Neural cell (in vitro differentiated cells): Measurements from ENCODE around the gene COL13A1. TPM values are rescaled to one million over a fixed set of nuclear protein-coding genes. Genes with fewer than 3 reads are reported as not detected.

Source experiments
- H2AFZ ChIP-seq: fragments of 200-600, 300-800 bp; sonication (generic), shearing (Covaris generic); 2 replicates; pipeline ENCODE4 v1.6.0; 2014; ENCODE audit warnings: low read depth, mild to moderate bottlenecking, antibody characterized with exemption, low read length, moderate library complexity
- H3F3A ChIP-seq: fragments of 200-600 bp; shearing (Covaris generic); 2 replicates; pipeline ENCODE4 v1.6.1; 2016; ENCODE audit warnings: mild to moderate bottlenecking, moderate library complexity, mixed read lengths, antibody characterized with exemption, low read length; ENCODE audit not compliant: insufficient read depth, poor library complexity, severe bottlenecking
- H3K27ac ChIP-seq: fragments of 200-600, 300-800 bp; sonication (generic), shearing (Covaris generic); 2 replicates; pipeline ENCODE4 v1.5.1; 2014; ENCODE audit warnings: mild to moderate bottlenecking, low read length, moderate library complexity
- H3K27me3 ChIP-seq: fragments of 300-800, 200-600 bp; sonication (generic), shearing (Covaris generic); 2 replicates; pipeline ENCODE4 v1.6.0; 2014; ENCODE audit warnings: mild to moderate bottlenecking, low read depth, low read length, moderate library complexity; ENCODE audit not compliant: insufficient read depth
- H3K36me3 ChIP-seq: fragments of 300-800, 200-600 bp; sonication (generic), shearing (Covaris generic); 2 replicates; pipeline ENCODE4 v1.5.1; 2014; ENCODE audit warnings: mild to moderate bottlenecking, antibody characterized with exemption, low read length, moderate library complexity; ENCODE audit not compliant: insufficient read depth
- H3K4me2 ChIP-seq: fragments of 300-800, 200-600 bp; sonication (generic), shearing (Covaris generic); 2 replicates; pipeline ENCODE4 v1.6.0; 2014; ENCODE audit warnings: mild to moderate bottlenecking, low read length
- H3K4me3 ChIP-seq: fragments of 300-800, 200-600 bp; sonication (generic), shearing (Covaris generic); 2 replicates; pipeline ENCODE4 v1.5.1; 2014; ENCODE audit warnings: mild to moderate bottlenecking, low read length, moderate library complexity
- H3K79me2 ChIP-seq: fragments of 200-600 bp; shearing (Covaris generic); replicated peaks from 2 replicates; pipeline ENCODE4 v1.6.0; 2014; ENCODE audit warnings: mild to moderate bottlenecking, low read length, moderate library complexity; ENCODE audit not compliant: insufficient read depth
- H3K9ac ChIP-seq: fragments of 300-800, 200-600 bp; sonication (generic), shearing (Covaris generic); 2 replicates; pipeline ENCODE4 v1.6.1; 2016; ENCODE audit warnings: mild to moderate bottlenecking, low read length, mixed read lengths
- H3K9me2 ChIP-seq: fragments of 200-600 bp; shearing (Covaris generic); 2 replicates; pipeline ENCODE4 v1.6.1; 2016; ENCODE audit warnings: mild to moderate bottlenecking, low read length, mixed read lengths; ENCODE audit not compliant: insufficient read depth
- H3K9me3 ChIP-seq: fragments of 200-600, 300-800 bp; sonication (generic), shearing (Covaris generic); 2 replicates; pipeline ENCODE4 v1.6.1; 2016; ENCODE audit warnings: mild to moderate bottlenecking, mixed run types, low read length, moderate library complexity, mixed read lengths
- H4K20me1 ChIP-seq: fragments of 200-600 bp; shearing (Covaris generic); 2 replicates; pipeline ENCODE4 v1.6.1; 2016; ENCODE audit warnings: mild to moderate bottlenecking, mixed run types; ENCODE audit not compliant: insufficient read depth
- EP300 ChIP-seq: fragments of 450-650 bp; conservative IDR thresholded peaks from 2 replicates; pipeline ENCODE4 v1.6.1; 2014; ENCODE audit warnings: antibody characterized with exemption, mild to moderate bottlenecking, moderate library complexity; ENCODE audit not compliant: poor library complexity, severe bottlenecking
- EZH2 ChIP-seq: fragments of 200-600, 300-800 bp; shearing (Covaris generic), sonication (generic); IDR thresholded peaks from 2 replicates; pipeline ENCODE4 v1.6.1; 2014; ENCODE audit warnings: antibody characterized with exemption, low read length, borderline replicate concordance, mild to moderate bottlenecking; ENCODE audit not compliant: insufficient read depth, poor library complexity, severe bottlenecking
- MXI1 ChIP-seq: fragments of 450-650 bp; conservative IDR thresholded peaks from 2 replicates; pipeline ENCODE4 v1.6.1; 2014; ENCODE audit warnings: antibody characterized with exemption, mild to moderate bottlenecking; ENCODE audit not compliant: poor library complexity, severe bottlenecking
- POLR2AphosphoS5 ChIP-seq: IDR thresholded peaks from 2 replicates; pipeline ENCODE4 v1.6.1; 2012
- RAD21 ChIP-seq: fragments of 450-650 bp; conservative IDR thresholded peaks from 2 replicates; pipeline ENCODE4 v1.6.1; 2014; ENCODE audit warnings: antibody characterized with exemption, mild to moderate bottlenecking, moderate library complexity
- SMC3 ChIP-seq: fragments of 450-650 bp; conservative IDR thresholded peaks from 2 replicates; pipeline ENCODE4 v1.6.1; 2014; ENCODE audit warnings: antibody characterized with exemption, mild to moderate bottlenecking, moderate library complexity; ENCODE audit not compliant: poor library complexity
- TAF1 ChIP-seq: IDR thresholded peaks from 2 replicates; pipeline ENCODE4 v1.6.1; 2012; ENCODE audit warnings: low read depth
- polyA plus RNA-seq: library from polyadenylated mRNA; depleted of rRNA; stranded (reverse); fragments of >200 nt; gene quantifications from 2 replicates; pipeline ENCODE4 v1.2.3, GENCODE V29; 2014
- TF ChIP-seq, protein P1 (sequence below): fragments of 450-650 bp; IDR thresholded peaks from 2 replicates; pipeline ENCODE4 v1.5.1; 2014; ENCODE audit warnings: antibody characterized with exemption, mild to moderate bottlenecking, moderate library complexity; ENCODE audit not compliant: poor library complexity, severe bottlenecking
- TF ChIP-seq, protein P2 (sequence below): IDR thresholded peaks from 2 replicates; pipeline ENCODE4 v1.6.1; 2012; ENCODE audit warnings: borderline replicate concordance

COL13A1 gene
- polyA plus RNA-seq, 1 donor from 2014 or later: 4.7 TPM

DNA sequence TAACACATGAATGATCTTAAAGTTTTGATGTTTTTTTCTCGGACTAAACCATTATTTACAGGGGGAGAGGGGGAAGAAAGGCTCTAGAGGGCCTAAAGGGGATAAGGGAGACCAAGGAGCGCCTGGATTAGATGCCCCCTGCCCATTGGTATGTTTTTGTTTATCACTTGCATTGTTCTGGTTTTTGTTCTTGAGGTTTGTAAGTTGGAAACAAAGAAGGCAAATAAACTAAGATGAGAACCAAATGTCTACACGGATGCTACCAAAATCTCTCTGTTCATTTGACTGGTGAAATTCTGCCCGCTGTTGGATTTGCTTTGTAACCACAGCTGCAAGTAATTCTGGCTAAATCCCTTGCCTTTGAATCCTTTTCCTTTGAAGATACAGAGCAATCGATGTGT lies 151.1 kb downstream of the COL13A1 start:
- no peak overlapping the region for H3K4me2 ChIP-seq

DNA sequence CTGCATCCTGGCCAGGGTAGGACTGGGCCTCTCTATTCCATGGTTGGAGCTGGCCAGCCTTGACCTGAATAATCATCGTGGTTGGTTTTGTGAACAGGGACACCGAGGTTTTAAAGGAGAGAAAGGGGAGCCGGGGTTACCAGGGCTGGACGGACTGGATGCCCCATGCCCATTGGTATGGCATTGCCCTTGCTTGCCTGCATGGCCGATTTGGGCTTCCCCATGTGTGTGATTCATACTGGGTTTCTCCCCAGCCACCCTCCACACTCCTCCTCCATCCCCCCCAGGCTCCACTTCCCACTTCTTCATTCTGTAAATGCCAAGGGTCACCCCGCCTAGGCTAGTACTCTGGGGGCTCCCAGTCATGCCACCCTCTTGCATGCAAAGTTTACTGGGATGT lies 152.1 kb downstream of the COL13A1 start:
- H3K9ac ChIP-seq: no peak overlapping the region
- no peak overlapping the region for H2AFZ ChIP-seq
- TF ChIP-seq RAD21: no peak
- no peak for TF ChIP-seq POLR2AphosphoS5
- TF ChIP-seq MXI1: no peak
- TF ChIP-seq, protein P1, sequence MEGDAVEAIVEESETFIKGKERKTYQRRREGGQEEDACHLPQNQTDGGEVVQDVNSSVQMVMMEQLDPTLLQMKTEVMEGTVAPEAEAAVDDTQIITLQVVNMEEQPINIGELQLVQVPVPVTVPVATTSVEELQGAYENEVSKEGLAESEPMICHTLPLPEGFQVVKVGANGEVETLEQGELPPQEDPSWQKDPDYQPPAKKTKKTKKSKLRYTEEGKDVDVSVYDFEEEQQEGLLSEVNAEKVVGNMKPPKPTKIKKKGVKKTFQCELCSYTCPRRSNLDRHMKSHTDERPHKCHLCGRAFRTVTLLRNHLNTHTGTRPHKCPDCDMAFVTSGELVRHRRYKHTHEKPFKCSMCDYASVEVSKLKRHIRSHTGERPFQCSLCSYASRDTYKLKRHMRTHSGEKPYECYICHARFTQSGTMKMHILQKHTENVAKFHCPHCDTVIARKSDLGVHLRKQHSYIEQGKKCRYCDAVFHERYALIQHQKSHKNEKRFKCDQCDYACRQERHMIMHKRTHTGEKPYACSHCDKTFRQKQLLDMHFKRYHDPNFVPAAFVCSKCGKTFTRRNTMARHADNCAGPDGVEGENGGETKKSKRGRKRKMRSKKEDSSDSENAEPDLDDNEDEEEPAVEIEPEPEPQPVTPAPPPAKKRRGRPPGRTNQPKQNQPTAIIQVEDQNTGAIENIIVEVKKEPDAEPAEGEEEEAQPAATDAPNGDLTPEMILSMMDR: no peak
- no peak for TF ChIP-seq EZH2
- TF ChIP-seq, protein P2, sequence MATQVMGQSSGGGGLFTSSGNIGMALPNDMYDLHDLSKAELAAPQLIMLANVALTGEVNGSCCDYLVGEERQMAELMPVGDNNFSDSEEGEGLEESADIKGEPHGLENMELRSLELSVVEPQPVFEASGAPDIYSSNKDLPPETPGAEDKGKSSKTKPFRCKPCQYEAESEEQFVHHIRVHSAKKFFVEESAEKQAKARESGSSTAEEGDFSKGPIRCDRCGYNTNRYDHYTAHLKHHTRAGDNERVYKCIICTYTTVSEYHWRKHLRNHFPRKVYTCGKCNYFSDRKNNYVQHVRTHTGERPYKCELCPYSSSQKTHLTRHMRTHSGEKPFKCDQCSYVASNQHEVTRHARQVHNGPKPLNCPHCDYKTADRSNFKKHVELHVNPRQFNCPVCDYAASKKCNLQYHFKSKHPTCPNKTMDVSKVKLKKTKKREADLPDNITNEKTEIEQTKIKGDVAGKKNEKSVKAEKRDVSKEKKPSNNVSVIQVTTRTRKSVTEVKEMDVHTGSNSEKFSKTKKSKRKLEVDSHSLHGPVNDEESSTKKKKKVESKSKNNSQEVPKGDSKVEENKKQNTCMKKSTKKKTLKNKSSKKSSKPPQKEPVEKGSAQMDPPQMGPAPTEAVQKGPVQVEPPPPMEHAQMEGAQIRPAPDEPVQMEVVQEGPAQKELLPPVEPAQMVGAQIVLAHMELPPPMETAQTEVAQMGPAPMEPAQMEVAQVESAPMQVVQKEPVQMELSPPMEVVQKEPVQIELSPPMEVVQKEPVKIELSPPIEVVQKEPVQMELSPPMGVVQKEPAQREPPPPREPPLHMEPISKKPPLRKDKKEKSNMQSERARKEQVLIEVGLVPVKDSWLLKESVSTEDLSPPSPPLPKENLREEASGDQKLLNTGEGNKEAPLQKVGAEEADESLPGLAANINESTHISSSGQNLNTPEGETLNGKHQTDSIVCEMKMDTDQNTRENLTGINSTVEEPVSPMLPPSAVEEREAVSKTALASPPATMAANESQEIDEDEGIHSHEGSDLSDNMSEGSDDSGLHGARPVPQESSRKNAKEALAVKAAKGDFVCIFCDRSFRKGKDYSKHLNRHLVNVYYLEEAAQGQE: no peak
- no peak for TF ChIP-seq SMC3
- TF ChIP-seq EP300: no peak
- no peak for TF ChIP-seq TAF1
- no peaks in the 10 kb centered on the region for H3K27me3 ChIP-seq
- no peaks in the 10 kb centered on the region for H4K20me1 ChIP-seq
- H3K79me2 ChIP-seq: no peaks in the 10 kb centered on the region
- H3K4me3 ChIP-seq: no peak overlapping the region
- no peaks in the 10 kb centered on the region for H3K9me2 ChIP-seq
- no peak overlapping the region for H3K4me2 ChIP-seq
- no peaks in the 10 kb centered on the region for H3F3A ChIP-seq
- H3K9me3 ChIP-seq: no peaks in the 10 kb centered on the region
- H3K36me3 ChIP-seq: no peaks in the 10 kb centered on the region
- no peak overlapping the region for H3K27ac ChIP-seq

More for the DNA sequence above, 151.1 kb downstream of the COL13A1 start:
- H2AFZ ChIP-seq: no peak overlapping the region
- H3K9me3 ChIP-seq: no peaks in the 10 kb centered on the region
- H3K27ac ChIP-seq: no peak overlapping the region
- no peaks in the 10 kb centered on the region for H3K79me2 ChIP-seq
- H3K27me3 ChIP-seq: no peaks in the 10 kb centered on the region
- no peaks in the 10 kb centered on the region for H3K9me2 ChIP-seq
- H3K4me3 ChIP-seq: no peak overlapping the region
- no peaks in the 10 kb centered on the region for H3F3A ChIP-seq
- no peak for TF ChIP-seq MXI1
- TF ChIP-seq, protein P1: no peak
- H3K9ac ChIP-seq: no peak overlapping the region
- no peaks in the 10 kb centered on the region for H4K20me1 ChIP-seq
- H3K36me3 ChIP-seq: no peaks in the 10 kb centered on the region
